Fibroblast of the aortic adventitia (primary cell): Measurements from ENCODE around the gene CD93. TPM values are rescaled to one million over a fixed set of nuclear protein-coding genes. Genes with fewer than 3 reads are reported as not detected.

Experiments used
- DNase-seq: peaks from one replicate; pipeline ENCODE4 v3.0.0-alpha.2; 2010; ENCODE audit warnings: low read depth
- H3K4me3 ChIP-seq: 2 replicates; pipeline ENCODE4 v1.5.1; 2011; ENCODE audit warnings: low read depth, mild to moderate bottlenecking, control low read depth, low read length, moderate library complexity
- CTCF ChIP-seq: IDR thresholded peaks from 2 replicates; pipeline ENCODE4 v1.5.1; 2011; ENCODE audit warnings: mild to moderate bottlenecking, low read length, control low read depth, inconsistent platforms; ENCODE audit not compliant: insufficient read depth
- total RNA-seq: library from RNA; depleted of rRNA; stranded (reverse); fragments of >200 nt; gene quantifications from 2 replicates; pipeline ENCODE4 v1.2.3, GENCODE V29; 2012; ENCODE audit warnings: low replicate concordance

The CD93 gene
- total RNA-seq, 1 donor = 0.27 TPM

GRCh38 chr20:23090878-23091277 is 4.8 kb upstream of the CD93 start:
- no peak for DNase-seq
- no peak for TF ChIP-seq CTCF
- no peak overlapping the region for H3K4me3 ChIP-seq

GRCh38 chr20:23090147-23090546 is 4.0 kb upstream of the CD93 start:
- DNase-seq = no peak
- no peak for TF ChIP-seq CTCF
- H3K4me3 ChIP-seq = no peak overlapping the region

GRCh38 chr20:23088866-23089265 is 2.7 kb upstream of the CD93 start:
- TF ChIP-seq CTCF = no peak
- H3K4me3 ChIP-seq = no peak overlapping the region
- DNase-seq = no peak

- DNase-seq = no peak
- no peak for TF ChIP-seq CTCF
Measured at GRCh38 chr20:23087587-23088251, 1.6 kb upstream of the CD93 start.

GRCh38 chr20:23086931-23087411 is 847 bp upstream of the CD93 start:
- DNase-seq = no peak
- TF ChIP-seq CTCF = no peak
- no peak overlapping the region for H3K4me3 ChIP-seq

More at GRCh38 chr20:23087587-23088251, 1.6 kb upstream of the CD93 start:
- no peak overlapping the region for H3K4me3 ChIP-seq

GRCh38 chr20:23085436-23086055 is 578 bp downstream of the CD93 start:
- H3K4me3 ChIP-seq = no peak overlapping the region
- no peak for TF ChIP-seq CTCF

More at GRCh38 chr20:23085436-23086055, 578 bp downstream of the CD93 start:
- no peak for DNase-seq
